Sigmoid colon (tissue), 7 donors: ENCODE measurements around the gene AFAP1. TPM values are rescaled to one million over a fixed set of nuclear protein-coding genes. Genes with fewer than 3 reads are reported as not detected.

Experiments used
- DNase-seq: peaks from one replicate; pipeline ENCODE4 v3.0.0-alpha.2; 2019
- H3K27ac ChIP-seq, 4 donors: fragments of 200-600 bp; sonication (generic); one replicate each; pipeline ENCODE4 v1.5.1; 2016 to 2019; ENCODE audit warnings: mild to moderate bottlenecking in 1 of 4
- H3K27me3 ChIP-seq, 3 donors: fragments of 200-600 bp; sonication (generic); one replicate each; pipeline ENCODE4 v1.5.1; 2019; ENCODE audit warnings: mild to moderate bottlenecking in 1 of 3
- H3K36me3 ChIP-seq, 4 donors: fragments of 200-600 bp; sonication (generic); one replicate each; pipeline ENCODE4 v1.5.1; 2016 to 2019
- H3K4me1 ChIP-seq, 4 donors: fragments of 200-600 bp; sonication (generic); one replicate each; pipeline ENCODE4 v1.5.1; 2017 to 2019
- H3K4me3 ChIP-seq, 4 donors: fragments of 200-600 bp; sonication (generic); one replicate each; pipeline ENCODE4 v1.5.1; 2017 to 2019; ENCODE audit warnings: mild to moderate bottlenecking in 2 of 4, moderate library complexity in 1 of 4
- H3K9me3 ChIP-seq, 4 donors: fragments of 200-600 bp in 3 of 4; sonication (generic) in 3 of 4; one replicate each; pipeline versions ENCODE4 v1.5.1 to v1.6.1; 2013 to 2019
- CTCF ChIP-seq, 4 experiments: fragments of 450-650 bp in 3 of 4; fragments of 200-600 bp in 1 of 4; IDR thresholded peaks; one replicate each; pipeline ENCODE4 v1.5.1; 2016 to 2019; ENCODE audit warnings: antibody characterized with exemption in 4 of 4, mild to moderate bottlenecking in 3 of 4, moderate library complexity in 2 of 4
- EP300 ChIP-seq, 4 donors: sonication (generic); formaldehyde crosslinking; IDR thresholded peaks; one replicate each; pipeline ENCODE4 v1.6.1; 2017; ENCODE audit warnings: antibody characterized with exemption in 4 of 4
- POLR2A ChIP-seq, 2 donors: fragments of 450-650 bp; IDR thresholded peaks; one replicate each; pipeline ENCODE4 v1.6.1; 2016; ENCODE audit warnings: antibody characterized with exemption in 2 of 2, mild to moderate bottlenecking in 2 of 2, moderate library complexity in 2 of 2
- POLR2AphosphoS5 ChIP-seq, 4 donors: sonication (generic); formaldehyde crosslinking; IDR thresholded peaks; one replicate each; pipeline ENCODE4 v1.6.1; 2017; ENCODE audit warnings: antibody characterized with exemption in 4 of 4
- WGBS, 2 donors: extraction: QIAGEN DNeasy Blood & Tissue Kit; methylation state at CpG; one replicate each; pipeline ENCODE4 v1.1.7; 2013; 5-methylcytosine and 5-hydroxymethylcytosine counted together
- intact Hi-C: fragments of 100-400 bp; cut with DNase I; formaldehyde crosslinking; loops from one replicate; pipeline ENCODE4 v1.15.1; 2023
- polyA plus RNA-seq, 3 donors: library from polyadenylated mRNA; stranded (reverse); fragments of 200-250 nt; gene quantifications; one replicate each; pipeline ENCODE4 v1.2.3, GENCODE V29; 2013
- total RNA-seq, 4 donors: library from RNA; depleted of rRNA; stranded (reverse); fragments of >200 nt; gene quantifications; one replicate each; pipeline ENCODE4 v1.1.0, GENCODE V29; 2016
- donor health status: healthy with polysubstance abuse.
- donor health status: Bipolar disorder and iron deficiency.
- donor health status: healthy.

The AFAP1 gene
- total and polyA plus RNA-seq, 7 donors, result 7.6 to 51.3 (median 24.0) TPM

DNA sequence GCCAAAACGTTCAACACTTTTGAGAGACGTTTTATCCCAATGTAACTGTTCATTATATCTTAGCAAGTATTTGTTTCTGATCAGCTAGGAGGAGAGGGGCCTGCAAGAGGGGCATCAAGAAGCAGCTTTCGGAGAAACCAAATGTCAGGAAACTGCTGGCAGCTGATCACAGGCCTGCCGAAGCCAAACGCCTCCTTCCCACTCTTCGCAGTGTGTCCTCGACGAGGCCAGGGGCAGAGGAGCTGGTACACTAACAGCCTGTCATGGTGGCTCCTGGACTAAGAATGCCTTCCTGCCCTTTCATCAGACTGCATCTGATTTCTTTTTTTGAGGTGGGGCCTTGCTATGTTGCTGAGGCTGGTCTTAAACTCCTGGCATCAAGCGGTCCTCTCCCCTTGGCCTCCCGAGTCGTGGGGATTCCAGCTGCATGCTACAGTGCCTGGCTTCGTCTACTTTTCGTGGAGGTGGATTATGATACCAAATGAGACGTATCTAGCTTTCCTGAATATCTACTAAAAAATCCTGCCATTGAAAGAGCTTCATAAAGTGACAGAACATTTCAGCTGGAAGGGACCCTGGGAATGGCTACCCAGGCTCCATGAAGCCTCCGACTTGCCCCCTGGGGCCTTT, 134.8 kb downstream of the AFAP1 start:
- Histone ChIP-seq H3K9me3 (no peaks in the 10 kb centered on the region), H3K27me3 (no peaks in the 10 kb centered on the region), H3K27ac (peak overlapping the region; percentile 78 to 86 (median 81)), H3K36me3 (peaks cover under 1 to 27% (median 18%) of the 10 kb centered on the region in 4 donors), H3K4me1 (peaks cover 0 to 55% (median 44%) of the 10 kb centered on the region in 4 donors), H3K4me3 (no peak overlapping the region)
- TF ChIP-seq POLR2AphosphoS5 (IDR thresholded peaks at IDR 0.05), result no peak
- TF ChIP-seq EP300 (IDR thresholded peaks at IDR 0.05), result no peak
- no peak for TF ChIP-seq CTCF (IDR thresholded peaks at IDR 0.05)
- TF ChIP-seq POLR2A (IDR thresholded peaks at IDR 0.05), result no peak
- intact Hi-C loops, result loop anchor here (1.0 to 5.0 kb wide), 6 partner anchors 38 to 182 kb away; no protein-coding TSS in a partner anchor
- WGBS, 2 donors, result 86 to 92% methylated on average over 15 of the region's 15 CpGs
- no peak for DNase-seq

DNA sequence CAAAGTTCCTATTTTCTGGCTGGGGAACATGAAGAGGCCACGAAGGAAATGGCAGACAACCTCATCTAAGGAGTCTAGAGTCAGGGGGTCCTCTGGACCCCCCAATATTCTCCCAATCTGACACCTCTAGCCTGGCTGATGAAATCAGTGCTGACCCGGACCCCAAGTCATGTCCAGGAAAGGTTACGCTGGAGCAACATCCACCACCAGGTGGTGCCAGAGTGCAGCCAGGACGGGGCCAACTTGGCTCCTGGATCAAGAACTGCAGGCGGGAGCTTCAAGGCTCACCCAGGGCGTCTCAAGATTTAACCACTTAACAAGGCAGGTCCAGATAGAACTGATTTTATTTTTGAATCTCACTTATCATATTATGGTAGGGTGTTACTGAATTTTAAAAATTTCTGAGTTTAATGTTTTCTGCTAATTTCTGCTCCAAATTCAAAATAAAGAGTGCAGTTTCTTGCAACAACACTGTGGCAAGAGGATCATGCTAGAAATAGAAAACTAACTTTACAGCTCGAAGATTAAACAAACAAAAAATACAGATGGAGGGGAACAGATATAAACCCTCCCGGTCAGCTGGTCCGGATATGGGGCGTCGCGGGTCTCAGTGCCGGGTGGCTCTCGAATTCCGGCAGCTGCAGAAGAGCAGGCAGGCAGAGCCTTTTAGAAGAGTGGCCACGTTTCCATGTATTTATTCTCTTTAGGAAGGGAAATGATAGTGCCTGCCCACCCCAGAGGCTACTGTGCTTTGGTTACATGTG, 135.5 kb downstream of the AFAP1 start:
- Histone ChIP-seq H3K4me1 (peaks cover 0 to 52% (median 46%) of the 10 kb centered on the region in 4 donors), H3K4me3 (no peak overlapping the region), H3K27me3 (no peaks in the 10 kb centered on the region), H3K27ac (peak overlapping the region; percentile 78 to 86 (median 81)), H3K36me3 (peaks cover 8 to 30% (median 24%) of the 10 kb centered on the region in 4 donors), H3K9me3 (no peaks in the 10 kb centered on the region)
- 43 to 48% methylated on average over 16 of the region's 16 CpGs for WGBS, 2 donors
- TF ChIP-seq POLR2AphosphoS5 (IDR thresholded peaks at IDR 0.05), result peak in 3 of 4 donors; percentile 28 to 67 (median 66)
- peak; percentile 89 to 99 (median 95) for TF ChIP-seq CTCF (IDR thresholded peaks at IDR 0.05)
- no peak for TF ChIP-seq EP300 (IDR thresholded peaks at IDR 0.05)
- no peak for TF ChIP-seq POLR2A (IDR thresholded peaks at IDR 0.05)
- DNase-seq, result peak; percentile 93
- intact Hi-C loops, result loop anchor here (1.0 to 2.0 kb wide), 5 partner anchors 39 to 183 kb away; no protein-coding TSS in a partner anchor

DNA sequence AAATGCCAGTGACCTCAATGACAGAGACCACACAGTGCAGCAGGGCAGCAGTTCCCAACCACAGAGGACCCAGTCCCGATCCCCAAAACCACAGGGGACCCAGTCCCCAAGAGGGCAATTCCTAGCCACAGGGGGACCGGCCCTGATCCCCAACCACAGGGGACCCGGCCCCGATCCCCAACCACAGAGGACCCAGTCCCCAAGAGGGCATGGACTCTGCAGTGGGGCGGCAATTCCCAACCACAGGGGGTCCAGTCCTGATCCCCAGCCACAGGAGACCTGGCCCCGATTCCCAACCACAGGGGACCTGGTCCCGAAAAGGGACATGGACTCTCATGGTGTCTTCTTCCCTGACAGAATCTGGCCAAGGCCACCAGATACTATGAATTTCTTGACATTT, 136.3 kb downstream of the AFAP1 start:
- DNase-seq, result peak; percentile 65
- WGBS, 2 donors, result 92 to 96% methylated on average over 7 of the region's 7 CpGs
- no peaks in the 10 kb centered on the region for H3K27me3 ChIP-seq
- H3K4me3 ChIP-seq, result no peak overlapping the region
- TF ChIP-seq POLR2AphosphoS5 (IDR thresholded peaks at IDR 0.05) (no peak), POLR2A (IDR thresholded peaks at IDR 0.05) (no peak), CTCF (IDR thresholded peaks at IDR 0.05) (no peak)
- H3K36me3 ChIP-seq, result peaks cover 10 to 29% (median 21%) of the 10 kb centered on the region in 4 donors
- no peaks in the 10 kb centered on the region for H3K9me3 ChIP-seq
- intact Hi-C loops, result no loop called here
- peaks cover 0 to 59% (median 52%) of the 10 kb centered on the region in 4 donors for H3K4me1 ChIP-seq
- H3K27ac ChIP-seq, result peak overlapping the region in 3 of 4 donors; percentile 78 to 86 (median 79)

- peak overlapping the region in 3 of 4 donors; percentile 37 to 57 (median 46) for H3K27ac ChIP-seq
These were observed 137.5 kb downstream of the AFAP1 start for GRCh38 chr4:7802093-7802726.

More at GRCh38 chr4:7802093-7802726, 137.5 kb downstream of the AFAP1 start:
- peak; percentile 92 for DNase-seq
- no peaks in the 10 kb centered on the region for H3K27me3 ChIP-seq
- intact Hi-C loops, result no loop called here
- H3K4me3 ChIP-seq, result no peak overlapping the region
- H3K9me3 ChIP-seq, result no peaks in the 10 kb centered on the region
- TF ChIP-seq CTCF (IDR thresholded peaks at IDR 0.05) (peak; percentile 80 to 96 (median 92)), EP300 (IDR thresholded peaks at IDR 0.05) (no peak), POLR2A (IDR thresholded peaks at IDR 0.05) (no peak), POLR2AphosphoS5 (IDR thresholded peaks at IDR 0.05) (peak in 1 of 4 donors; percentile 13)
- H3K36me3 ChIP-seq, result peaks cover 10 to 39% (median 21%) of the 10 kb centered on the region in 4 donors
- H3K4me1 ChIP-seq, result peaks cover 0 to 49% (median 42%) of the 10 kb centered on the region in 4 donors
- 32% methylated on average over 6 of the region's 6 CpGs for WGBS, 2 donors
